Colonic mucosa (tissue), 4 donors: ENCODE results near the gene WNT7B. TPM values are rescaled to one million over a fixed set of nuclear protein-coding genes. Genes with fewer than 3 reads are reported as not detected.

Experiments used
- DNase-seq: peaks from one replicate; pipeline ENCODE4 v3.0.0-alpha.2; 2020
- H3K27ac ChIP-seq: fragments of 200-600 bp; one replicate; pipeline ENCODE4 v1.8.0; 2021
- H3K27me3 ChIP-seq: fragments of 200-600 bp; one replicate; pipeline ENCODE4 v1.8.0; 2021
- H3K36me3 ChIP-seq: fragments of 200-600 bp; one replicate; pipeline ENCODE4 v1.8.0; 2021
- H3K4me1 ChIP-seq: fragments of 200-600 bp; one replicate; pipeline ENCODE4 v1.8.0; 2021; ENCODE audit warnings: mild to moderate bottlenecking
- H3K4me3 ChIP-seq: fragments of 200-600 bp; one replicate; pipeline ENCODE4 v1.8.0; 2021
- H3K9ac ChIP-seq, 2 donors: one replicate each; pipeline ENCODE4 v1.7.0; 2013; ENCODE audit warnings: control low read depth in 2 of 2, low read depth in 2 of 2, low read length in 2 of 2
- H3K9me3 ChIP-seq: fragments of 200-600 bp; one replicate; pipeline ENCODE4 v1.8.0; 2021
- CTCF ChIP-seq: fragments of 200-600 bp; IDR thresholded peaks from one replicate; pipeline ENCODE4 v1.8.0; 2022; ENCODE audit warnings: antibody characterized with exemption, mild to moderate bottlenecking
- intact Hi-C: fragments of 100-400 bp; cut with DNase I; formaldehyde crosslinking; loops from one replicate; pipeline ENCODE4 v1.14.1; 2022
- total RNA-seq, 2 donors: library from RNA; stranded (reverse); fragmentation: NEBNext Ultra II Directional in 1 of 2; extraction: Animal tissue kit (Norgen Biotek cat#: 25700) in 1 of 2; gene quantifications; one replicate each; pipeline ENCODE4 v1.2.1, GENCODE V29; 2021
- donor health status: healthy.
- donor health status: DM: no; HTN: no; CAD: no.
- donor health status: DM: no; HTN: no; CAD: no.

Gene WNT7B
- total RNA-seq, 2 donors from 2014 or later, result 0.12 TPM; not detected in 1

GRCh38 chr22:45918459-45919370 is 58.2 kb downstream of the WNT7B start:
- no peaks in the 10 kb centered on the region for H3K36me3 ChIP-seq
- DNase-seq, result no peak
- no peaks in the 10 kb centered on the region for H3K4me1 ChIP-seq
- H3K27ac ChIP-seq, result no peak overlapping the region
- no peak for TF ChIP-seq CTCF
- no peaks in the 10 kb centered on the region for H3K9me3 ChIP-seq
- intact Hi-C loops, result no loop called here
- H3K4me3 ChIP-seq, result no peak overlapping the region
- no peak overlapping the region for H3K9ac ChIP-seq
- H3K27me3 ChIP-seq, result no peaks in the 10 kb centered on the region

- Histone ChIP-seq H3K36me3 (no peaks in the 10 kb centered on the region), H3K9me3 (no peaks in the 10 kb centered on the region), H3K27ac (no peak overlapping the region), H3K27me3 (no peaks in the 10 kb centered on the region), H3K4me3 (no peak overlapping the region), H3K9ac (no peak overlapping the region), H3K4me1 (no peaks in the 10 kb centered on the region)
- DNase-seq, result no peak
- no peak for TF ChIP-seq CTCF
- intact Hi-C loops, result no loop called here
These were observed 59.1 kb downstream of the WNT7B start for GRCh38 chr22:45917700-45918458.

- intact Hi-C loops, result no loop called here
- no peak for TF ChIP-seq CTCF
- DNase-seq, result no peak
These were observed 59.8 kb downstream of the WNT7B start for GRCh38 chr22:45917146-45917545.

GRCh38 chr22:45916515-45916914 is 60.4 kb downstream of the WNT7B start:
- Histone ChIP-seq H3K9ac (no peak overlapping the region), H3K27ac (no peak overlapping the region), H3K4me3 (no peak overlapping the region), H3K27me3 (no peaks in the 10 kb centered on the region), H3K4me1 (no peaks in the 10 kb centered on the region), H3K9me3 (no peaks in the 10 kb centered on the region), H3K36me3 (no peaks in the 10 kb centered on the region)
- DNase-seq, result no peak
- intact Hi-C loops, result no loop called here
- no peak for TF ChIP-seq CTCF

More at GRCh38 chr22:45917146-45917545, 59.8 kb downstream of the WNT7B start:
- H3K4me1 ChIP-seq, result no peaks in the 10 kb centered on the region
- no peaks in the 10 kb centered on the region for H3K36me3 ChIP-seq
- no peaks in the 10 kb centered on the region for H3K27me3 ChIP-seq
- no peaks in the 10 kb centered on the region for H3K9me3 ChIP-seq
- no peak overlapping the region for H3K27ac ChIP-seq
- H3K9ac ChIP-seq, result no peak overlapping the region
- no peak overlapping the region for H3K4me3 ChIP-seq

GRCh38 chr22:45915841-45916240 is 61.1 kb downstream of the WNT7B start:
- Histone ChIP-seq H3K27me3 (no peaks in the 10 kb centered on the region), H3K36me3 (no peaks in the 10 kb centered on the region), H3K4me3 (no peak overlapping the region), H3K27ac (no peak overlapping the region), H3K9ac (no peak overlapping the region), H3K9me3 (no peaks in the 10 kb centered on the region), H3K4me1 (no peaks in the 10 kb centered on the region)
- TF ChIP-seq CTCF, result no peak
- no peak for DNase-seq
- intact Hi-C loops, result no loop called here
